ENCODE data around the gene BIRC3. TPM values are rescaled to one million over a fixed set of nuclear protein-coding genes. Genes with fewer than 3 reads are reported as not detected.
"Not testable (repeated sequence)": the region's sequence is repeated elsewhere in the genome, so short reads cannot be mapped to it uniquely, and the experiment has no call there.

The BIRC3 gene
- total RNA-seq, 4 donors from 2014 or later, result 1.7 to 2.5 (median 2.0) TPM

- no peak overlapping the region for H3K4me3 ChIP-seq
- no peak for TF ChIP-seq CTCF (IDR thresholded peaks at IDR 0.05 in 4 of 5, conservative IDR thresholded peaks at IDR 0.05 in 1 of 5)
- TF ChIP-seq POLR2A (IDR thresholded peaks at IDR 0.05), result no peak
- H3K36me3 ChIP-seq, result no peaks in the 10 kb centered on the region
- intact Hi-C loops (cut with DNase I; ENCODE audit: low total_unique reads) (no loop called here), in situ Hi-C loops (cut with MboI; ENCODE audit: low sequenced_read_pairs in 4 of 4) (no loop called here)
- DNase-seq (no peak), ATAC-seq (no peak)
- no peaks in the 10 kb centered on the region for H3K4me1 ChIP-seq
- H3K9me3 ChIP-seq, result no peaks in the 10 kb centered on the region
- no peaks in the 10 kb centered on the region for H3K27me3 ChIP-seq
- no peak overlapping the region for H3K27ac ChIP-seq
Observed at GRCh38 chr11:102330231-102330630, 12.9 kb downstream of the BIRC3 start.

- no peak for ATAC-seq
- Histone ChIP-seq H3K36me3 (no peaks in the 10 kb centered on the region), H3K9me3 (no peaks in the 10 kb centered on the region), H3K4me3 (no peak overlapping the region), H3K27me3 (no peaks in the 10 kb centered on the region), H3K4me1 (no peaks in the 10 kb centered on the region), H3K27ac (no peak overlapping the region)
- intact Hi-C loops (cut with DNase I; ENCODE audit: low total_unique reads) (no loop called here), in situ Hi-C loops (cut with MboI; ENCODE audit: low sequenced_read_pairs in 4 of 4) (no loop called here)
- TF ChIP-seq CTCF (IDR thresholded peaks at IDR 0.05 in 4 of 5, conservative IDR thresholded peaks at IDR 0.05 in 1 of 5), result no peak
- no peak for DNase-seq
Observed at GRCh38 chr11:102331341-102331740, 14.1 kb downstream of the BIRC3 start.

GRCh38 chr11:102332611-102332994 is 15.3 kb downstream of the BIRC3 start:
- TF ChIP-seq CTCF (IDR thresholded peaks at IDR 0.05 in 4 of 5, conservative IDR thresholded peaks at IDR 0.05 in 1 of 5), result no peak
- Histone ChIP-seq H3K9me3 (no peaks in the 10 kb centered on the region), H3K4me1 (no peaks in the 10 kb centered on the region), H3K27ac (no peak overlapping the region), H3K36me3 (no peaks in the 10 kb centered on the region), H3K4me3 (no peak overlapping the region), H3K27me3 (no peaks in the 10 kb centered on the region)
- no peak for DNase-seq
- intact Hi-C loops (cut with DNase I; ENCODE audit: low total_unique reads) (no loop called here), in situ Hi-C loops (cut with MboI; ENCODE audit: low sequenced_read_pairs in 4 of 4) (no loop called here)
- no peak for ATAC-seq

- no peaks in the 10 kb centered on the region for H3K27me3 ChIP-seq
- TF ChIP-seq CTCF (IDR thresholded peaks at IDR 0.05 in 4 of 5, conservative IDR thresholded peaks at IDR 0.05 in 1 of 5), result no peak
- no peak for TF ChIP-seq POLR2A (IDR thresholded peaks at IDR 0.05)
- H3K27ac ChIP-seq, result no peak overlapping the region
- DNase-seq (no peak), ATAC-seq (no peak)
- in situ Hi-C loops (cut with MboI; ENCODE audit: low sequenced_read_pairs in 4 of 4), result no loop called here
- no peaks in the 10 kb centered on the region for H3K9me3 ChIP-seq
- peaks cover 0 to 2% of the 10 kb centered on the region in 2 donors for H3K4me1 ChIP-seq
- intact Hi-C loops (cut with DNase I; ENCODE audit: low total_unique reads), result no loop called here
- no peaks in the 10 kb centered on the region for H3K36me3 ChIP-seq
- no peak overlapping the region for H3K4me3 ChIP-seq
Observed at GRCh38 chr11:102338479-102339010, 21.3 kb downstream of the BIRC3 start.

GRCh38 chr11:102341311-102341710 is 24.0 kb downstream of the BIRC3 start:
- ATAC-seq, H3K36me3 ChIP-seq, H3K27ac ChIP-seq, DNase-seq, H3K9me3 ChIP-seq, H3K4me3 ChIP-seq, H3K27me3 ChIP-seq: not testable (repeated sequence)
- H3K4me1 ChIP-seq, result peaks cover 7 to 10% of the 10 kb centered on the region in 2 donors
- in situ Hi-C loops (cut with MboI; ENCODE audit: low sequenced_read_pairs in 4 of 4) (loop anchor here (5.0 to 10.0 kb wide), 3 partner anchors 57 to 156 kb away; no protein-coding TSS in a partner anchor), intact Hi-C loops (cut with DNase I; ENCODE audit: low total_unique reads) (loop anchor here (1.0 kb wide), 1 partner anchor 154 kb away; no protein-coding TSS in a partner anchor)
